HG03520 (cell line): ENCODE data around the gene ANKRD11.
"Not testable (repeated sequence)": the region's sequence is repeated elsewhere in the genome, so short reads cannot be mapped to it uniquely, and the experiment has no call there.

ENCODE experiments used
- ATAC-seq: cut with Tn5 transposase; IDR thresholded peaks from one replicate; pipeline ENCODE4 v1.9.1; 2021; ENCODE audit warnings: mild to moderate bottlenecking, moderate library complexity; ENCODE audit not compliant: unreplicated experiment

ANKRD11 gene

DNA sequence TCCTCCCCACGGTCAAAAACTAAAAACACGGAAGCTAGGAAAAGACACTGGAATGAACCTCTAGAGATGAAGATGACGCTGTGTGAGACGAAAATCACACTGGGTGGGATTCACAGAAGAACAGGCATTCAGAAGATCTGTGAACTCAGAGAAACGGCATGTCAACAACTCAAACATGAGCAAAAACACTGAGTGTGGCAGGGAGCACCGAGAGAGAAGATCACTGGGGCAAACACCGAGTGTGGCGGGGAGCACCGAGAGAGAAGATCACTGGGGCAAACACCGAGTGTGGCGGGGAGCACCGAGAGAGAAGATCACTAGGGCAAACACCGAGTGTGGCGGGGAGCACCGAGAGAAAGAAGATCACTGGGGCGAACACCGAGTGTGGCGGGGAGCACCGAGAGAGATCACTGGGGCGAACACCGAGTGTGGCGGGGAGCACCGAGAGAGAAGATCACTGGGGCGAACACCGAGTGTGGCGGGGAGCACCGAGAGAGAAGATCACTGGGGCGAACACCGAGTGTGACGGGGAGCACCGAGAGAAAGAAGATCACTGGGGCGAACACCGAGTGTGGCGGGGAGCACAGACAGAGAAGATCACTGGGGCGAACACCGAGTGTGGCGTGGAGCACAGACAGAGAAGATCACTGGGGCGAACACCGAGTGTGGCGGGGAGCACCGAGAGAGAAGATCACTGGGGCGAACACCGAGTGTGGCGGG is 100.7 kb downstream of the ANKRD11 start:
- ATAC-seq, result not testable (repeated sequence)

GRCh38 chr16:89388536-89388935 is 101.8 kb downstream of the ANKRD11 start:
- ATAC-seq, result no peak

GRCh38 chr16:89386306-89387185 is 103.8 kb downstream of the ANKRD11 start:
- ATAC-seq, result no peak

- no peak for ATAC-seq
Measured at GRCh38 chr16:89385712-89386111, 104.6 kb downstream of the ANKRD11 start.

- ATAC-seq, result no peak
Measured at GRCh38 chr16:89384282-89384681, 106.1 kb downstream of the ANKRD11 start.

- ATAC-seq, result no peak
Measured at GRCh38 chr16:89383095-89384003, 107.0 kb downstream of the ANKRD11 start.

DNA sequence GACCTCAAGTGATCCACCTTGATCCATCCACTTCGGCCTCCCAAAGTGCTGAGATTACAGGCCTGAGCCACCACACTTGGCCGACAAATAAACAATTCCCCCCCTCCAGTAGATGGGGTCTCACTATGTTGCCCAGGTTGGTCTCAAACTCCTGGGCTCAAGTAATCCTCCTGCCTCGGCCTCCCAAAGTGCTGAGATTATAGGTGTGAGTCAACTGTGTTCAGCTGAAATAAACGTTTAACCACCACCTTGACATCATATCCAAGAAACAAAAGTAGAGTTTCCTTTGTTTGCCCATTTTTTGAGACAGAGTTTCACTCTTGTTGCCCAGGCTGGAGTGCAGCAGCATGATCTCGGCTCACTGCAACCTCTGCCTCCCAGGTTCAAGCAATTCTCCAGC is 107.8 kb downstream of the ANKRD11 start:
- ATAC-seq, result not testable (repeated sequence)

GRCh38 chr16:89381788-89382187 is 108.6 kb downstream of the ANKRD11 start:
- ATAC-seq, result no peak

- ATAC-seq, result no peak
Measured at GRCh38 chr16:89380681-89381080, 109.7 kb downstream of the ANKRD11 start.

- ATAC-seq, result no peak
Measured at GRCh38 chr16:89378947-89379771, 111.2 kb downstream of the ANKRD11 start.

GRCh38 chr16:89377453-89377848 is 112.9 kb downstream of the ANKRD11 start:
- ATAC-seq, result no peak

GRCh38 chr16:89376812-89377452 is 113.4 kb downstream of the ANKRD11 start:
- no peak for ATAC-seq

- no peak for ATAC-seq
Measured at GRCh38 chr16:89375686-89376085, 114.7 kb downstream of the ANKRD11 start.

DNA sequence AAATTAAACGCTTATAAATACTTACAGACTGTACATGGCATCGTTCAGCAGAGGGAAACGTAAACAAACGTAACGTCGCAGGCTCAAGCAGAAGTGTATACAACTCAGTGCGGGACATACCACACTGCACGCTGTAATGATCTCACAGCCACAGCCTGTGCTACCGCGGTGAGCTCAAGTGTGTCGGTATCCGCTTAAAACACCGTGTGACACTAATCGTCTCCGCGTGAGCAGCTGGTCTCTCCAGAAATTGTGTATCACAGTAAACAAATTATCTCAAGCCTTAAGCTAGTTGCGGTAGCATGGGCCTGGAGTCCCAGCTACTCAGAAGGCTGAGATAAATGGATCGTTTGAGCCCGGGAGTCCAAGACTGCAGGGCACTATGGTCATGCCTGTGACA is 115.3 kb downstream of the ANKRD11 start:
- ATAC-seq, result no peak

GRCh38 chr16:89374393-89374960 is 115.9 kb downstream of the ANKRD11 start:
- no peak for ATAC-seq

DNA sequence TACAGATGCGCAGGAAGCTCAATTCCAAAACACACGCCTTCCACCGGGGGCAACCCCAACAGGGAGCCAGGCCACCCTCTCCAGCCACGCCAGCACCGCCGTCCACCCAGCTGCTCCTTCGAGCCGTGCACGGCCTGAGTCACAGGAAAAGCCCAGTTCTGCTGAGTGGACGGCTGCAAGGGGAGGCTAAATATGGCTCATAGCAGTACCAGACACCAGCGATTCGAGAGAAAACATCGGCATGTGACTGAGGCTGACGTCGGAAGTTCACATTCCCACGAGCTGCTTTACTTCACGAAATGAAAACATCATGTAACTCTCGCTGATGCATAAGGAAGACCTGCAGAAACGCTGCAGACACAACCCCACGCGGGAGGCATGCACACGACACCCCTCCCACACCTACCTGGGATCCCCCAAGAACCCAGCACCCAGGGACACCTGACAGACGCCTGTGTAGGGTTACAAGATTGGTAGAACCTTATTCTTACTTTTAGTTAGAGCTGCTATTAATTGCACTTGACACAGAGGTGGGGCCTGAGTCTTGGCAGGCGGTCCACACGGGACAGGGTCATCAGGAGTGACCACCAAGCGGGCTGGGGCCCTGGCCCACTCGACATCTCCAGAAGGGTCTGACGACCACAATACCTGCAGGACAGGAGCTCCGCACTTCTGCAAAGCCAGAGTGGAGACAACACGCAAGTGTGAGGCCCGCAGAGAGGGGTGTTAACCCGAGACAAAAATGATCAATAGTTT is 116.8 kb downstream of the ANKRD11 start:
- no peak for ATAC-seq

DNA sequence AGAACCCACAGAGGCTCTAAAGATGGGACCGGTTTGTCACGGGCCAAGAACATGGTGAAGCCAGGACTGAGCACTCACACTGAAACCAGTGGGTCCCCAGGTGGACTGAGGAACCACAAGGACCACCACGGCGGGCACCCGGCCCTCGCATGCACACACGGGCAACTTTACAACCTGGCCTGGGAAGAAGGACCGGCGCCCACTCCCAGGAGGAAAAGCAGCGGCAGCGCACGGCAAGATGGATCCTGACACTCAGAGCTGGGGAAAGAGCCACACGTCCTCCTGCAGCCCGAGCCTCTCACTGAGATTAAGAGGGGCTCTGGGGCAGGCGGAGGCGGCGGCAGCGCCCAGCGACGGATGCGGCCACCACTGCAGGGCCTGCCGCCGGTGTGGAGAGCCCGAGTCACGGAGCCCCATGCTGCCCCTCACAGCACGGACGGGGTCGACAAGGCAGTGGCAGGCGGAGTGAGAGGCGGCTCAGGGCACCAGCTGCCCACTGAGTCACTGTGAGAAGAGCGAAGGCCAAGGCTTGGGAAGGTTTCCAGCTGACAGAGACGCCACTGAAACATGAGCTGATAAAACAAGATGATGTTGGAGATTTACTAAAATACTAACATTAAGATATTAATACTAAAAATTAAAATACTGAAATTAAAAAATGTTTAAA is 118.3 kb downstream of the ANKRD11 start:
- no peak for ATAC-seq

DNA sequence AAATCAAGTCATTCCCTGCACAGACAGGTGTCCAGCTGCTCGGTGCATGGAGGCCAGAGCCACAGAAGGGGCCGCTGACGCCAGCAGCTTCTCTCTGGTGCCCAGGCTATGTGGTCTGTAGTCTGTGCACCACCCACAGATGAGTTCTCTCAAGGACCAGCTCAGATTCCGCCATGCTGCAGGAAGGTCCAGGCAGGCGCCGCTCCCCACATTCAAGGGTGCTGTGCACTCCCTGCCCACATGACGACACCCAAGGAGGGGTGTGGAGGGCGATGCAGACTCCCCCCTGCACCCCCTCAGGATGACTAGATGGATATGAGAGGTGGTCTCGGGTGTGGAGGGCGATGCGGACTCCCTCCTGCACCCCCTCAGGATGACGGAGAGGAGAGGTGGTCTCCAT is 119.0 kb downstream of the ANKRD11 start:
- ATAC-seq, result no peak
